T-cell (primary cell): ENCODE data around the gene IKZF3. TPM values are rescaled to one million over a fixed set of nuclear protein-coding genes. Genes with fewer than 3 reads are reported as not detected.

ENCODE experiments used
- ATAC-seq, 4 experiments: fragments of 200-7000 bp in 3 of 4; fragments of 150-1000 bp in 1 of 4; cut with Tn5 transposase; replicated peaks in 1 of 4; 1 replicate in 3 of 4; 2 replicates in 1 of 4; pipeline ENCODE4 v1.10.0; 2021; ENCODE audit warnings: moderate library complexity in 3 of 4, mild to moderate bottlenecking in 2 of 4, moderate number of reproducible peaks in 1 of 4
- CTCF ChIA-PET, 2 donors: fragments of 300-600 bp; sonication (Branson Sonifier 250); formaldehyde crosslinking; loops; one replicate each; lab custom pipeline; 2022; ENCODE audit warnings: antibody characterized with exemption in 2 of 2; lab: Charles Lee
- POLR2A ChIA-PET, 2 donors: fragments of 300-600 bp; sonication (Branson Sonifier 250); formaldehyde crosslinking; loops; one replicate each; lab custom pipeline; 2022; ENCODE audit warnings: antibody characterized with exemption in 2 of 2; lab: Charles Lee
- DNase-seq, 35 experiments: peaks; one replicate each; pipeline versions ENCODE4 v3.0.0 to v3.0.0-alpha.2; 2013 to 2023
- H3K27ac ChIP-seq: one replicate; pipeline ENCODE4 v1.5.1; 2013; ENCODE audit warnings: low read length
- H3K27me3 ChIP-seq, 2 experiments: replicated peaks in 1 of 2; 1 replicate in 1 of 2; 2 replicates in 1 of 2; pipeline versions ENCODE4 v1.6.1 to v1.7.0; 2013; ENCODE audit warnings: low read length in 1 of 2, mixed read lengths in 1 of 2; ENCODE audit not compliant: control insufficient read depth in 2 of 2, insufficient read depth in 2 of 2; ENCODE audit errors: extremely low read depth in 1 of 2
- H3K36me3 ChIP-seq, 2 donors: 1 replicate in 1 of 2; 2 replicates in 1 of 2; pipeline versions ENCODE4 v1.6.1 to v1.7.0; 2013; ENCODE audit warnings: low read length in 1 of 2; ENCODE audit not compliant: control insufficient read depth in 2 of 2, insufficient read depth in 1 of 2; ENCODE audit errors: extremely low read depth in 1 of 2
- H3K4me1 ChIP-seq, 2 experiments: 1 replicate in 1 of 2; 2 replicates in 1 of 2; pipeline versions ENCODE4 v1.6.1 to v1.7.0; 2013; ENCODE audit warnings: low read length in 2 of 2, mixed read lengths in 1 of 2; ENCODE audit not compliant: insufficient read depth in 2 of 2, control insufficient read depth in 1 of 2; ENCODE audit errors: extremely low read depth in 1 of 2
- H3K4me3 ChIP-seq, 2 donors: 1 replicate in 1 of 2; 2 replicates in 1 of 2; pipeline versions ENCODE4 v1.5.1 to v1.7.0; 2013; ENCODE audit warnings: mild to moderate bottlenecking in 2 of 2, low read length in 1 of 2, moderate library complexity in 1 of 2; ENCODE audit not compliant: control insufficient read depth in 1 of 2; ENCODE audit errors: extremely low read depth in 1 of 2
- H3K9me3 ChIP-seq: 2 replicates; pipeline ENCODE4 v1.7.0; 2013
- H3K27ac Mint-ChIP-seq, 2 donors: one replicate each; pipeline ENCODE4 v1.8.0; 2020 to 2021; ENCODE audit warnings: mild to moderate bottlenecking in 2 of 2, mixed read lengths in 2 of 2
- H3K27me3 Mint-ChIP-seq, 2 donors: one replicate each; pipeline ENCODE4 v1.8.0; 2021 to 2022; ENCODE audit warnings: mixed read lengths in 2 of 2
- H3K36me3 Mint-ChIP-seq: one replicate; pipeline ENCODE4 v1.8.0; 2021; ENCODE audit warnings: mixed read lengths
- H3K4me1 Mint-ChIP-seq, 3 donors: one replicate each; pipeline ENCODE4 v1.8.0; 2020 to 2022; ENCODE audit warnings: mixed read lengths in 3 of 3, mild to moderate bottlenecking in 1 of 3
- H3K4me3 Mint-ChIP-seq, 3 donors: one replicate each; pipeline ENCODE4 v1.8.0; 2020 to 2022; ENCODE audit warnings: mild to moderate bottlenecking in 3 of 3, mixed read lengths in 3 of 3, moderate library complexity in 3 of 3
- H3K9me3 Mint-ChIP-seq, 3 donors: one replicate each; pipeline ENCODE4 v1.8.0; 2020 to 2022; ENCODE audit warnings: mixed read lengths in 3 of 3
- WGBS: methylation state at CpG from one replicate; pipeline ENCODE4 v1.1.5; 2013; ENCODE audit warnings: missing lambda C conversion rate; ENCODE audit not compliant: insufficient coverage; 5-methylcytosine and 5-hydroxymethylcytosine counted together
- total RNA-seq, 35 experiments: library from RNA in 6 of 35; stranded (reverse) in 6 of 35; fragments of 120-200 nt in 1 of 35; gene quantifications; one replicate each; pipeline versions ENCODE4 v1.2.1 to v1.2.4 and lab custom pipeline; 2013 to 2026

The IKZF3 gene
- total RNA-seq, 5 donors from 2014 or later (not counting 1 experiment from before 2014, with no cell fraction given): 78.1 to 112 (median 108) TPM

DNA sequence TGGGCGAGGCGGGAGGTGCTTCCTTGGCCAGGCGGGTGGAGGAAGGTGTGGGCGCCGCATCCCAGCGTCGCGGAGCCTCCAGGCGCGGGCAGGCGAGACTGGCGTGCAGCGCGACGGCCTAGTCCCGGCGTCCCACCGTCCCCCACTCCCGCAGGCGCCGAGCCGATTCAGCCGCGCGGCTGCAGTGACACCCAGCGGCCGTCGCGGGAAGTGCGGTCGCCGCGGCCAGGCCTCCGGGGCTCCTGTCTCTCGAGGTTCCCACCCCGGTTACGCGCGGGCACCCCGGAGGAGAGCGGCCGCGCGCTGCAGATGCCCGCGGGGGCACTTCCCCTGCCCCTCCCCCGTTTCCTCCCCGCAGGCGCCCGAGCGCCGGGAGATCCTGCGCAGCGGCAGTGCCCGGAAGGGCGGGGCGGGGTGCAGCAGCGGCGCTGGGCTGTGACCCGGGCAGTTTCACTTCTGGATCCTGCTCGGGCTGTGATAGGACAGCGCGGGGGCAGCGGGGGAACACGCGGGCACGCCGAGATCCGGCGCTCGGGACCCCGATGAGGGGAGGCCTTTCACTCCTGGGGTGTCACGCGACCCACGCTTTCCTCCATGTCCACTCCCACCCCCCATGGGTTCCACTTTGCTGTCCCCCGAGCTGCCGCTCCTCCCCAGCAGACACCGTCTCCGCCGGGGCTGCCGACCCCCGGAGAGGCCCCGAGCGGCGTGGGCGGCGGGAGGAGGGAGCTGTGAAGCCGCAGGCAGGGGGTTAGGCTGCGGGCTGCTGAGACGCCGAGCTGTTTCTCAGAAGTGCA lies 109.8 kb downstream of the IKZF3 start:
- Mint-ChIP-seq H3K27me3 (no peaks in the 10 kb centered on the region), H3K9me3 (no peaks in the 10 kb centered on the region), H3K36me3 (peaks cover 3% of the 10 kb centered on the region), H3K4me1 (peaks cover 55 to 62% (median 57%) of the 10 kb centered on the region in 3 donors), H3K4me3 (peak overlapping the region; percentile 69 to 81 (median 73)), H3K27ac (peak overlapping the region; percentile 98 to 99)
- ChIA-PET CTCF (interaction anchor here in 1 of 2 donors (0.5 to 2.5 kb wide), 12 partner anchors 15 to 226 kb away, joined by 3 to 14 read pairs (median 4); partner anchors contain the start of genes IKZF3, MIEN1 and PSMD3), POLR2A (interaction anchor here in 1 of 2 donors (0.5 to 1.5 kb wide), 3 partner anchors 16 to 52 kb away, joined by 3 to 5 read pairs (median 4); no protein-coding TSS in a partner anchor)
- peak; percentile 81 to 83 (median 82) for ATAC-seq
- peak overlapping the region; percentile 45 to 75 for H3K4me3 ChIP-seq
- peaks cover 0 to 5% of the 10 kb centered on the region in 2 experiments for H3K27me3 ChIP-seq
- peak overlapping the region; percentile 98 for H3K27ac ChIP-seq
- under 1% methylated on average over 61 of the region's 91 CpGs for WGBS
- no peaks in the 10 kb centered on the region for H3K36me3 ChIP-seq
- H3K4me1 ChIP-seq: peaks cover 33 to 69% of the 10 kb centered on the region in 2 experiments
- peak; percentile 94 to 99 (median 97) for DNase-seq
- no peaks in the 10 kb centered on the region for H3K9me3 ChIP-seq

DNA sequence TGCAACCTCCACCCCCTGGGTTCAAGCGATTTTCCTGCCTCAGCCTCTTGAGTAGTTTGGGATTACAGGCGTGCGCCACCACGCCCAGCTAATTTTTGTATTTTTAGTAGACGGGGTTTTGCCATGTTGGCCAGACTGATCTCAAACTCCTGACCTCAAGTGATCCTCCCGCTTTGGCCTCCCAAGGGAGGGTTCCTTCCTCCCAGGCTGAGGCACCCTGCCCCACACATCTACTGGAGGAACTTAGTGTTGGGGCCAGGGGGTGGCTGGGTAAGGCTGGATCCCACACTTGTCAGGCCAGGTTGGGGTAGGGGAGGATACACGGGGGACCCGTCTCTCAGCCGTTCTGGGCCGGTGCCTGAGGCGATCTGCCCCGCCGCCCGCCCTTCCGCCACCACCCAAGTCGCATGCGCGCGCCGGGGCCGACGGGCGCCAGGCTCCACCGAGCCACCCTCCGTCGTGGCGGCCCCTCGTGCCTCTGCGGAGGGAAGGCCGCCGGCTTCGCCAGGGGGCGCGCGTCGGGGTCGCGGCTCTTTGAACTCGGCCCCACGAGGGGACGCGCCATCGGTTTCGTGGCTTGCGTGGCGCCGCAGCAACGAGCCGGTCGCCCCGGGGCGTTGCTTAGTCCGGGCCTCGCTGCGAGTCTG lies 110.5 kb downstream of the IKZF3 start:
- peak overlapping the region; percentile 49 to 52 for H3K4me3 ChIP-seq
- CTCF ChIA-PET: interaction anchor here in 1 of 2 donors (0.5 to 2.5 kb wide), 7 partner anchors 23 to 133 kb away, joined by 3 to 14 read pairs (median 5); partner anchors contain the start of genes IKZF3 and MIEN1
- peak overlapping the region; percentile 91 to 96 for H3K27ac Mint-ChIP-seq
- no peaks in the 10 kb centered on the region for H3K36me3 Mint-ChIP-seq
- POLR2A ChIA-PET: interaction anchor here in 1 of 2 donors (0.6 kb wide), 2 partner anchors 101 to 1111 kb away, joined by 3 to 4 read pairs; no protein-coding TSS in a partner anchor
- WGBS: 0% methylated on average over 43 of the region's 55 CpGs
- peak overlapping the region; percentile 69 to 81 (median 70) for H3K4me3 Mint-ChIP-seq
- peaks cover 48 to 55% (median 51%) of the 10 kb centered on the region in 3 donors for H3K4me1 Mint-ChIP-seq
- H3K27me3 Mint-ChIP-seq: no peaks in the 10 kb centered on the region
- H3K27me3 ChIP-seq: peaks cover 0 to 5% of the 10 kb centered on the region in 2 experiments
- ATAC-seq (peak; percentile 29 to 44 (median 38)), DNase-seq (peak in 22 of 35 experiments; percentile 37 to 89 (median 55))
- peaks cover 30 to 63% of the 10 kb centered on the region in 2 experiments for H3K4me1 ChIP-seq
- peak overlapping the region; percentile 95 for H3K27ac ChIP-seq
- H3K9me3 Mint-ChIP-seq: no peaks in the 10 kb centered on the region
- H3K9me3 ChIP-seq: no peaks in the 10 kb centered on the region
- H3K36me3 ChIP-seq: no peaks in the 10 kb centered on the region

DNA sequence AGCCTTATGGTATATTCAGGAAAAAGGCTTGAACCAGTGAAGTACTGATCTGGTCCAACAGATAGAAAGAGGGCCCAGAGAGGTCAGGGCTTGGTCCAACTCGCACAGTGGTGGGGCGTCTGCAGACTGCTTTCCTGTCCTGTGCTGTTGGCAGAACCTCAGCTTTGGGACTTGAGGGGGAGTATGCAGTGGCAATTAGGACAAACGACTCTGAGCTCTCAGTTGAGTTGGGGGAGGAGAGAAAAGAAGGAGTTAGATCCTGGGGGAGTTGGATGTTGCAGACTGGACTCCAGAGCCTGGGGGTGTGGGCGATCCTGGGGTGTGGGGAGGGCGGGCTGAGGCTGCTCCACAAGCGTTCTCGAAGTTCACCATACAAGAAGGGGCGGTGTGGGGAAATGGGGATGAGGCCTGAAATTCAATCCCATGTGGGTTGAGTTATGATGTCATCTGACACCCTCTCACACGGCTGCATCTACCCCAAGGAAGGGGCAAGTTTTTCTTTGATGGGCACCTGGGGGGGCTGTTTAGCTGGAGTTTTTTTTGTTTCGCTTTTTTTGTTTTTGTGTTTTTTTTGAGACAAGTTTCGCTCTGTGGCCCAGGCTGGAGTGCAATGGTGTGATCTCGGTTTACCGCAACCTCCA lies 111.8 kb downstream of the IKZF3 start:
- peak in 1 of 35 experiments; percentile 33 for DNase-seq
- ChIA-PET CTCF (interaction anchor here in 1 of 2 donors (0.5 to 2.5 kb wide), 8 partner anchors 11 to 131 kb away, joined by 3 to 14 read pairs (median 3); partner anchors contain the start of gene MIEN1), POLR2A (no interaction called here)
- Mint-ChIP-seq H3K4me3 (peak overlapping the region; percentile 41 to 69 (median 68)), H3K27me3 (no peaks in the 10 kb centered on the region), H3K36me3 (no peaks in the 10 kb centered on the region), H3K27ac (peak overlapping the region; percentile 83 to 96), H3K4me1 (peaks cover 35 to 42% (median 38%) of the 10 kb centered on the region in 3 donors), H3K9me3 (no peaks in the 10 kb centered on the region)
- Histone ChIP-seq H3K4me1 (peaks cover 22 to 50% of the 10 kb centered on the region in 2 experiments), H3K4me3 (no peak overlapping the region), H3K36me3 (no peaks in the 10 kb centered on the region), H3K27ac (no peak overlapping the region), H3K9me3 (no peaks in the 10 kb centered on the region), H3K27me3 (peaks cover 0 to 5% of the 10 kb centered on the region in 2 experiments)
- no peak for ATAC-seq
- 90% methylated on average over 9 of the region's 13 CpGs for whole genome bisulfite sequencing

DNA sequence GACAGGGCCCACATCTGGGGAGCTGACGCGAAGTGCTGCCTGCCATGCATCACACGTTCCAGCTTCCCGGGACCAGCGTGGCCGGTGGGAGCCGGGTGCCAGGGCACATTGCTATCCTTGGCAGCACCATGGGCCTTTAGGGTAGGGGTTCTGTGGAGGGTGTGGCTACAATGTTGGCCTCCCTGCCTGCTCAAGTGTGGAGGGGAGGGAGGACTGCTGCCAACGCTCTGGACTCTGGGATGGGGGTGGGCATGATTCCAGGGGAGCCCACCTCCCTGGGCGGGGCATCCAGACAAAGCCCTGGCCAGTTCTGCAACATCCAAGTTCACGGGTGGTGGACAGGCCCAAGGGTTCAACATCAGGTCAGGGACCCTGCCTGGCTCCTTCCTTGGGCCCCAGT lies 112.5 kb downstream of the IKZF3 start:
- Histone ChIP-seq H3K4me1 (peaks cover 20 to 43% of the 10 kb centered on the region in 2 experiments), H3K9me3 (no peaks in the 10 kb centered on the region), H3K4me3 (no peak overlapping the region), H3K36me3 (no peaks in the 10 kb centered on the region), H3K27me3 (peaks cover 0 to 5% of the 10 kb centered on the region in 2 experiments), H3K27ac (no peak overlapping the region)
- Mint-ChIP-seq H3K9me3 (no peaks in the 10 kb centered on the region), H3K27ac (no peak overlapping the region), H3K27me3 (no peaks in the 10 kb centered on the region), H3K4me1 (peaks cover 28 to 35% (median 31%) of the 10 kb centered on the region in 3 donors), H3K4me3 (no peak overlapping the region), H3K36me3 (no peaks in the 10 kb centered on the region)
- ATAC-seq (no peak), DNase-seq (no peak)
- 77% methylated on average over 10 of the region's 10 CpGs for WGBS
- ChIA-PET CTCF (interaction anchor here in 1 of 2 donors (0.5 to 2.5 kb wide), 8 partner anchors 12 to 167 kb away, joined by 3 to 14 read pairs (median 3); partner anchors contain the start of genes GSDMB and MIEN1), POLR2A (no interaction called here)

DNA sequence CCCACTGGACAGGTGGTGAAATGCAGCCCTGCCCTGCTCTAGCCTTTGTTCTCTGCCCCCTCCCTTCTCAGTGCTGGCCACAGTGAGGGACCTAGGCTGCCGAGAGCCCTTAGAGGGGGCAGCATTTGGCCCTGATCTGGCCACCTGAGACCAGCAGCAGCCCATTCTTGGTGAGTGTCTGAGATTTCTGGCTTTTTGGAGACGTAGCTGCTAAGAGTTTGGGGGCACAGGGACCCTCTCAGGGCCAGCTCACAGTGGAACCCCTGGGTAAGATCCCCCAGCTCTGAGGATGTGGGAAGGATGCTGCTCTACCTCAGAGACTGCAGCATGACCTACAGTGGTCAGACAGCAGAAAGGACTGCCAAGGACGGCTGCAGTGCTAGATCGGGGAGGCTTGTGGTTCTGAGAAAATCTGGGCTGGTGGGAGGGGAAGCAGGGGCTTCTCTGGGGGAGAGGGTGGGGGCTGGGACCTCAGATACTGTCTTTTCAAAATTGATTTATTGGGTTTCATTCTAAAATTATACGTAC lies 113.0 kb downstream of the IKZF3 start:
- no peaks in the 10 kb centered on the region for H3K36me3 Mint-ChIP-seq
- peak overlapping the region in 1 of 2 donors; percentile 52 for H3K27ac Mint-ChIP-seq
- Histone ChIP-seq H3K4me3 (no peak overlapping the region), H3K27me3 (peaks cover 0 to 5% of the 10 kb centered on the region in 2 experiments), H3K27ac (no peak overlapping the region), H3K4me1 (peaks cover 14 to 37% of the 10 kb centered on the region in 2 experiments), H3K36me3 (no peaks in the 10 kb centered on the region), H3K9me3 (no peaks in the 10 kb centered on the region)
- no peaks in the 10 kb centered on the region for H3K9me3 Mint-ChIP-seq
- CTCF ChIA-PET: interaction anchor here (0.5 to 0.6 kb wide), 2 partner anchors 74 to 167 kb away, joined by 3 to 5 read pairs; partner anchors contain the start of gene GSDMB (in 1 of the 2)
- no peaks in the 10 kb centered on the region for H3K27me3 Mint-ChIP-seq
- ATAC-seq: no peak
- no peak for DNase-seq
- POLR2A ChIA-PET: interaction anchor here in 1 of 2 donors (0.7 kb wide), 1 partner anchor 32 kb away, joined by 4 read pairs; no protein-coding TSS in a partner anchor
- WGBS: 83% methylated on average over 2 of the region's 5 CpGs
- H3K4me1 Mint-ChIP-seq: peaks cover 22 to 29% (median 26%) of the 10 kb centered on the region in 3 donors
- H3K4me3 Mint-ChIP-seq: no peak overlapping the region
